HepG2 (cell line): ENCODE results near the gene P3H3. TPM values are rescaled to one million over a fixed set of nuclear protein-coding genes. Genes with fewer than 3 reads are reported as not detected.

Experiments
- ATAC-seq: fragments of 200-7000 bp; cut with Tn5 transposase; 3 replicates; pipeline ENCODE4 v1.9.1; 2020; ENCODE audit warnings: mild to moderate bottlenecking, moderate library complexity
- BruUV-seq: library from RNA; stranded (reverse); fragments of 400-500 nt; replicated peaks from 2 replicates; lab custom pipeline; 2021; lab: Mats Ljungman, UMichigan
- CTCF ChIA-PET: fragments of 300-600 bp; formaldehyde crosslinking; extraction: SDS; loops from one replicate; lab custom pipeline; 2021; ENCODE audit warnings: low total read pairs, inconsistent platforms, low intra/inter-chr PET ratio; lab: Yijun Ruan, JAX
- POLR2A ChIA-PET: fragments of 350-600 bp; sonication (Branson Sonifier 250); formaldehyde crosslinking; loops from one replicate; lab custom pipeline; 2020; ENCODE audit warnings: antibody characterized with exemption, inconsistent platforms; lab: Yijun Ruan, JAX
- DNase-seq: peaks from one replicate; pipeline ENCODE4 v3.0.0-alpha.2; 2015; ENCODE audit warnings: low spot score
- FAIRE-seq: peaks from 3 replicates; lab custom pipeline; 2011; peaks lifted over from hg19 to GRCh38; lab: Jason Lieb, UNC
- H2AFZ ChIP-seq: one replicate; pipeline ENCODE4 v1.6.1; 2011; ENCODE audit warnings: low read length, inconsistent platforms
- H3K27ac ChIP-seq: fragments of 300-600 bp; 3 replicates; pipeline ENCODE4 v1.8.0; 2011; ENCODE audit warnings: mixed run types, mild to moderate bottlenecking, mixed read lengths, low read length, inconsistent platforms; ENCODE audit not compliant: insufficient read depth; ENCODE audit errors: extremely low read length
- H3K27me3 ChIP-seq, 2 experiments: fragments of 200-600 bp in 1 of 2; 2 replicates in 1 of 2; 3 replicates in 1 of 2; pipeline versions ENCODE4 v1.6.0 to v1.8.0; 2011; ENCODE audit warnings: low read length in 2 of 2, mild to moderate bottlenecking in 2 of 2, moderate library complexity in 2 of 2, inconsistent platforms in 1 of 2; ENCODE audit not compliant: insufficient read depth in 2 of 2, control insufficient read depth in 1 of 2
- H3K36me3 ChIP-seq, 2 experiments: fragments of 200-600 bp in 1 of 2; replicated peaks in 1 of 2; 2 replicates in 1 of 2; 3 replicates in 1 of 2; pipeline versions ENCODE4 v1.5.1 to v1.8.0; 2011; ENCODE audit warnings: low read length in 2 of 2, inconsistent platforms in 1 of 2; ENCODE audit not compliant: insufficient read depth in 2 of 2, control insufficient read depth in 1 of 2
- H3K4me1 ChIP-seq: 2 replicates; pipeline ENCODE4 v1.5.1; 2012; ENCODE audit warnings: low read length, inconsistent platforms; ENCODE audit not compliant: insufficient read depth
- H3K4me2 ChIP-seq: 2 replicates; pipeline ENCODE4 v1.6.0; 2011; ENCODE audit warnings: low read depth, low read length, inconsistent platforms
- H3K4me3 ChIP-seq, 3 experiments: fragments of 200-600 bp in 1 of 3; sonication (generic), shearing (Covaris generic) in 1 of 3; replicated peaks in 1 of 3; 2 replicates each; pipeline ENCODE4 v1.5.1; 2011 to 2016; ENCODE audit warnings: low read length in 3 of 3, inconsistent platforms in 2 of 3, low read depth in 2 of 3, mild to moderate bottlenecking in 2 of 3, control low read depth in 1 of 3, mixed read lengths in 1 of 3; ENCODE audit not compliant: insufficient read depth in 1 of 3
- H3K79me2 ChIP-seq: one replicate; pipeline ENCODE4 v1.6.1; 2011; ENCODE audit warnings: low read length, inconsistent platforms; ENCODE audit not compliant: insufficient read depth
- H3K9ac ChIP-seq: 2 replicates; pipeline ENCODE4 v1.6.0; 2011; ENCODE audit warnings: mild to moderate bottlenecking, low read depth, low read length, inconsistent platforms; ENCODE audit not compliant: insufficient read depth
- H3K9me3 ChIP-seq: 2 replicates; pipeline ENCODE4 v1.5.1; 2012; ENCODE audit warnings: mild to moderate bottlenecking, low read length
- H4K20me1 ChIP-seq: 2 replicates; pipeline ENCODE4 v1.6.0; 2011; ENCODE audit warnings: inconsistent platforms, mild to moderate bottlenecking, low read length, moderate library complexity; ENCODE audit not compliant: insufficient read depth
- FUBP1 ChIP-seq: sonication (generic); formaldehyde crosslinking; IDR thresholded peaks from 2 replicates; pipeline ENCODE4 v1.5.1; 2020; ENCODE audit warnings: missing genetic modification reagents, mild to moderate bottlenecking, borderline replicate concordance
- NAIF1 ChIP-seq: sonication (generic); formaldehyde crosslinking; IDR thresholded peaks from 2 replicates; pipeline ENCODE4 v1.5.0; 2020; ENCODE audit warnings: mild to moderate bottlenecking, missing genetic modification reagents, borderline replicate concordance
- SNAI1 ChIP-seq: sonication (generic); formaldehyde crosslinking; IDR thresholded peaks from 2 replicates; pipeline ENCODE4 v1.5.0; 2020; ENCODE audit warnings: mild to moderate bottlenecking, missing genetic modification reagents, borderline replicate concordance
- ZNF30 ChIP-seq: sonication (generic); formaldehyde crosslinking; IDR thresholded peaks from 2 replicates; pipeline ENCODE4 v1.5.0; 2020; ENCODE audit warnings: mild to moderate bottlenecking, missing genetic modification reagents
- ZNF761 ChIP-seq: sonication (generic); formaldehyde crosslinking; conservative IDR thresholded peaks from 2 replicates; pipeline ENCODE4 v1.4.0; 2020; ENCODE audit warnings: mild to moderate bottlenecking, missing genetic modification reagents
- WGBS: methylation state at CpG from one replicate; pipeline ENCODE4 v1.1.6; 2017; ENCODE audit warnings: low lambda C conversion rate; 5-methylcytosine and 5-hydroxymethylcytosine counted together
- in situ Hi-C: cut with HindIII; loops from 2 replicates; pipeline ENCODE4 v1.10.0; 2017; ENCODE audit warnings: low pct_unique_long_range_greater_than_20kb; ENCODE audit not compliant: extremely low pct_ligation_motif_present
- intact Hi-C: fragments of 100-400 bp; cut with micrococcal nuclease; formaldehyde crosslinking; loops from one replicate; pipeline ENCODE4 v1.10.0; 2022; ENCODE audit not compliant: unreplicated experiment
- polyA plus RNA-seq, 8 experiments: library from polyadenylated mRNA; depleted of rRNA in 3 of 8; stranded (reverse) in 7 of 8; unstranded in 1 of 8; fragments of >200 nt; fragmentation: Illumina TruSeq in 4 of 8; extraction: Trizol in 4 of 8; gene quantifications; 2 replicates each; pipeline versions ENCODE4 v1.2.1 to v1.2.3, GENCODE V29; 2011 to 2016; ENCODE audit warnings: low read depth in 4 of 8, missing spikeins in 1 of 8, mixed read lengths in 1 of 8; ENCODE audit not compliant: insufficient read depth in 1 of 8
- total RNA-seq, 5 experiments: library from RNA; depleted of rRNA; stranded (reverse); fragments of >200 nt; fragmentation: Illumina TruSeq; extraction: Trizol; gene quantifications; 2 replicates each; pipeline ENCODE4 v1.2.3, GENCODE V29; 2016; ENCODE audit warnings: low read depth in 1 of 5
- TF ChIP-seq, protein P1 (sequence below): sonication (generic); formaldehyde crosslinking; IDR thresholded peaks from 2 replicates; pipeline ENCODE4 v1.8.1; 2022; ENCODE audit warnings: low read depth, mild to moderate bottlenecking, missing genetic modification reagents
- TF ChIP-seq, protein P2 (sequence below): IDR thresholded peaks from 2 replicates; pipeline ENCODE4 v1.6.1; 2016; ENCODE audit warnings: missing biosample characterization, missing genetic modification reagents, low read depth

Gene P3H3
- total and polyA plus RNA-seq, 2 of the 13 experiments (the other 11 are each of a cell fraction or from before 2014, with no cell fraction given): 20.1 to 20.5 TPM

DNA sequence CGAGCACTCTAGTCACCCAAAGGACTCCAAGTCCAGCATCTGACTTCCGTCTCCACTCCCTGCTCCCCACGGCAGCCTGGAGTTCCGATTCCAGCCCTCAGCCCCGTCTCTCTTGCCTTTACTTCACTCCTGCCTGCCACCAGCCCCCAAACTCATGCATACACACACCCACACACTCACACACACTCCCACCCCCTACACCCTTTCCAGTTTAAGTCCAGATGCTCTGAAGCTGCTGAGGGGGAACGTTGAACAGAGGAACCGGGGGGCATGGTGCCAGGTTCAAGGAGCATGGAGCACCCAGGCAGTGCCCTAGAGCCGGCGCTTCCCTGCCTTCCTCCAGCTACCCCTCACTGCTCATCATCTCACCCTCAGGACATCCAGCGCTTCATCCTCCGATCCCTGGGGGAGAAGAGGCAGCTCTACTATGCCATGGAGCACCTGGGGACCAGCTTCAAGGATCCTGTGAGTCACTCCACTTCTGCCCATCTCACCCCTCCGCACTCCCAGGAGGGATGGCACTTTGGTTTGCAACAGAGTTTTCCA is 3.3 kb downstream of the P3H3 start (continued):
- TF ChIP-seq SNAI1 (CRISPR knock-in tag) (no peak), ZNF30 (no peak), FUBP1 (CRISPR knock-in tag) (no peak)

- ChIA-PET CTCF (no interaction called here), POLR2A (interaction anchor here (0.6 kb wide), 1 partner anchor 9 kb away, joined by 3 read pairs; no protein-coding TSS in a partner anchor)
- Histone ChIP-seq H3K36me3 (peaks cover 16 to 33% of the 10 kb centered on the region in 2 experiments; a peak in 4 of 5 replicates), H3K79me2 (peaks cover 16% of the 10 kb centered on the region), H3K9ac (no peak overlapping the region), H4K20me1 (no peaks in the 10 kb centered on the region), H2AFZ (no peak overlapping the region), H3K4me2 (no peak overlapping the region), H3K4me3 (no peak overlapping the region), H3K27me3 (no peaks in the 10 kb centered on the region), H3K27ac (no peak overlapping the region), H3K4me1 (peaks cover 20% of the 10 kb centered on the region), H3K9me3 (no peaks in the 10 kb centered on the region)
- WGBS: 99% methylated on average over 4 of the region's 4 CpGs
- DNase-seq: no peak
- BruUV-seq: no TSS peak
- in situ Hi-C loops (no loop called here), intact Hi-C loops (no loop called here)
- FAIRE-seq: no peak
- ATAC-seq: no peak
- TF ChIP-seq, protein P1, sequence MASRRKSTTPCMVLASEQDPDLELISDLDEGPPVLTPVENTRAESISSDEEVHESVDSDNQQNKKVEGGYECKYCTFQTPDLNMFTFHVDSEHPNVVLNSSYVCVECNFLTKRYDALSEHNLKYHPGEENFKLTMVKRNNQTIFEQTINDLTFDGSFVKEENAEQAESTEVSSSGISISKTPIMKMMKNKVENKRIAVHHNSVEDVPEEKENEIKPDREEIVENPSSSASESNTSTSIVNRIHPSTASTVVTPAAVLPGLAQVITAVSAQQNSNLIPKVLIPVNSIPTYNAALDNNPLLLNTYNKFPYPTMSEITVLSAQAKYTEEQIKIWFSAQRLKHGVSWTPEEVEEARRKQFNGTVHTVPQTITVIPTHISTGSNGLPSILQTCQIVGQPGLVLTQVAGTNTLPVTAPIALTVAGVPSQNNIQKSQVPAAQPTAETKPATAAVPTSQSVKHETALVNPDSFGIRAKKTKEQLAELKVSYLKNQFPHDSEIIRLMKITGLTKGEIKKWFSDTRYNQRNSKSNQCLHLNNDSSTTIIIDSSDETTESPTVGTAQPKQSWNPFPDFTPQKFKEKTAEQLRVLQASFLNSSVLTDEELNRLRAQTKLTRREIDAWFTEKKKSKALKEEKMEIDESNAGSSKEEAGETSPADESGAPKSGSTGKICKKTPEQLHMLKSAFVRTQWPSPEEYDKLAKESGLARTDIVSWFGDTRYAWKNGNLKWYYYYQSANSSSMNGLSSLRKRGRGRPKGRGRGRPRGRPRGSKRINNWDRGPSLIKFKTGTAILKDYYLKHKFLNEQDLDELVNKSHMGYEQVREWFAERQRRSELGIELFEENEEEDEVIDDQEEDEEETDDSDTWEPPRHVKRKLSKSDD: no peak
- TF ChIP-seq ZNF761 (CRISPR knock-in tag) (no peak), NAIF1 (no peak)
- TF ChIP-seq, protein P2, sequence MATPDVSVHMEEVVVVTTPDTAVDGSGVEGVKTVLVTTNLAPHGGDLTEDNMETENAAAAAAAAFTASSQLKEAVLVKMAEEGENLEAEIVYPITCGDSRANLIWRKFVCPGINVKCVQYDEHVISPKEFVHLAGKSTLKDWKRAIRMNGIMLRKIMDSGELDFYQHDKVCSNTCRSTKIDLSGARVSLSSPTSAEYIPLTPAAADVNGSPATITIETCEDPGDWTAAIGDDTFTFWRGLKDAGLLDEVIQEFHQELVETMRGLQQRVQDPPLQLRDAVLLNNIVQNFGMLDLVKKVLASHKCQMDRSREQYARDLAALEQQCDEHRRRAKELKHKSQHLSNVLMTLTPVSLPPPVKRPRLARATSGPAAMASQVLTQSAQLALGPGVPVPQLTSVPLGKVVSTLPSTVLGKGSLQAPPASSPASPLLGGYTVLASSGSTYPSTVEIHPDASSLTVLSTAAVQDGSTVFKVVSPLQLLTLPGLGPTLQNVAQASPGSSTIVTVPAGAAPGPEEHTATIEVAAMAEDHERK: no peak
These were observed 3.9 kb downstream of the P3H3 start for GRCh38 chr12:6832125-6832524.
